Measurements from ENCODE around the gene GFY. TPM values are rescaled to one million over a fixed set of nuclear protein-coding genes. Genes with fewer than 3 reads are reported as not detected.

Gene GFY
- total and polyA plus RNA-seq, 10 of the 15 experiments (the other 5 are each of a cell fraction or from before 2014, with no cell fraction given), result 0.05 TPM; not detected in 9

DNA sequence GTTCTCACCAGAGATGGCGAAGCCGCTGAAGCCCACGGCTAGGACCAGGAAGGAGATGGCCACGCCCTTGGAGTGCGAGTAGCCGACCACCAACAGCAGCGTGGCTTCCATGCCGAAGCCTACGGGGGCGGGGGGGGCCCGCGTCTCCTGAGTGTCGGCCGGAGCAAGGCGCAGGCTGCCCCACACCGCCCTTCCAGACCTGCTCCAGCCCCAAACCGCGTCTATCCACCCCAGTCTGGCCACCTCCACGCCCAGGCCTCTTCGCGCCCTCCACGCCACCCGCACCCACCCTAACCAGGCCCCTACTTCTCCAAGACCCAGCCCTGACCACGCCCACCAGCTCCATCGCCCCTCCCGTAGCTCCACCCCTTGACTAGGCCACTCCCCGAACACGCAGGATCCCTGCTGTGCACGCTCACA lies 6.2 kb downstream of the GFY start:
- H3K79me2 ChIP-seq (ENCODE audit: control insufficient read depth, insufficient read depth, low read length), result no peaks in the 10 kb centered on the region
- no peak overlapping the region for H3K9ac ChIP-seq (ENCODE audit: control insufficient read depth, insufficient read depth, low read length)
- ChIA-PET CTCF (interaction anchor here (0.7 to 1.9 kb wide), 4 partner anchors 22 to 97 kb away, joined by 3 to 5 read pairs (median 4); no protein-coding TSS in a partner anchor), RAD21 (ENCODE audit: unreplicated experiment) (no interaction called here), SMC1A (ENCODE audit: uncharacterized antibody, unreplicated experiment) (interaction anchor here (1.2 kb wide), 1 partner anchor 14 kb away, joined by 3 read pairs; no protein-coding TSS in a partner anchor), POLR2A (no interaction called here)
- BruUV-seq (replicated peaks), result no TSS peak
- no peak overlapping the region for H2AFZ ChIP-seq (ENCODE audit: control insufficient read depth, low read depth, low read length)
- ATAC-seq, result 0 out of 3 replicates have a peak, but pooled peaks have one; percentile 31
- H3K27ac ChIP-seq (ENCODE audit: control insufficient read depth, insufficient read depth), result no peak overlapping the region
- in situ Hi-C loops (cut with MboI) (no loop called here), intact Hi-C loops (cut with micrococcal nuclease; ENCODE audit: unreplicated experiment) (no loop called here)
- DNase-seq (ENCODE audit: low read depth, low spot score), result no peak
- no peak overlapping the region for H3K4me2 ChIP-seq (ENCODE audit: control insufficient read depth, insufficient read depth)
- no peak for TF ChIP-seq RAD21 (IDR thresholded peaks at IDR 0.05; ENCODE audit: insufficient read depth, low read depth, low read length)
- no peaks in the 10 kb centered on the region; the same call in 1 of the 2 replicates for H3K4me1 ChIP-seq (ENCODE audit: control insufficient read depth, insufficient read depth, low read length)
- no peaks in the 10 kb centered on the region for H4K20me1 ChIP-seq (ENCODE audit: control insufficient read depth, insufficient read depth)
- H3K9me3 ChIP-seq (replicated peaks; ENCODE audit: control insufficient read depth, insufficient read depth, low read length), result no peaks in the 10 kb centered on the region
- WGBS (ENCODE audit: insufficient coverage, insufficient replicate concordance, low lambda C conversion rate, missing lambda C conversion rate), result 70% methylated on average over 28 of the region's 29 CpGs
- H3K36me3 ChIP-seq (ENCODE audit: control insufficient read depth in 2 of 2, insufficient read depth in 2 of 2, low read length in 1 of 2), result no peaks in the 10 kb centered on the region
- no peak overlapping the region for H3K4me3 ChIP-seq
- H3K27me3 ChIP-seq (replicated peaks in 1 of 2; ENCODE audit: control insufficient read depth in 2 of 2, insufficient read depth in 2 of 2, low read length in 1 of 2), result peaks cover 5 to 15% of the 10 kb centered on the region in 2 experiments
- no peak for FAIRE-seq

GRCh38 chr19:49432141-49433073 lies 7.2 kb downstream of the GFY start:
- Histone ChIP-seq H3K4me3 (no peak overlapping the region), H3K4me2 (ENCODE audit: control insufficient read depth, insufficient read depth) (no peak overlapping the region)
- TF ChIP-seq SMAD1 (IDR thresholded peaks at IDR 0.05; ENCODE audit: low read depth, partially characterized antibody) (no peak), CBFB (IDR thresholded peaks at IDR 0.05; ENCODE audit: low read depth) (no peak), ZNF384 (IDR thresholded peaks at IDR 0.05; ENCODE audit: borderline replicate concordance, low read depth, low read length) (no peak), NRF1 (conservative IDR thresholded peaks at IDR 0.05; ENCODE audit: low read depth, low read length) (no peak), EP300 (IDR thresholded peaks at IDR 0.05; ENCODE audit: borderline replicate concordance in 1 of 2, control insufficient read depth in 1 of 2, low read depth in 2 of 2, low read length in 2 of 2) (no peak), MTA2 (IDR thresholded peaks at IDR 0.05; ENCODE audit: low read depth) (no peak), CEBPZ (IDR thresholded peaks at IDR 0.05; ENCODE audit: low read depth, low read length) (no peak), BMI1 (IDR thresholded peaks at IDR 0.05; ENCODE audit: borderline replicate concordance) (no peak), MYB (IDR thresholded peaks at IDR 0.05; ENCODE audit: borderline replicate concordance, low read depth, low read length) (no peak), RAD21 (IDR thresholded peaks at IDR 0.05; ENCODE audit: insufficient read depth, low read depth, low read length) (no peak)
- TF ChIP-seq, protein P1, sequence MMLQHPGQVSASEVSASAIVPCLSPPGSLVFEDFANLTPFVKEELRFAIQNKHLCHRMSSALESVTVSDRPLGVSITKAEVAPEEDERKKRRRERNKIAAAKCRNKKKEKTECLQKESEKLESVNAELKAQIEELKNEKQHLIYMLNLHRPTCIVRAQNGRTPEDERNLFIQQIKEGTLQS (IDR thresholded peaks at IDR 0.05; ENCODE audit: borderline replicate concordance, extremely low read depth, low read depth, low read length), result no peak

More at GRCh38 chr19:49432141-49433073, 7.2 kb downstream of the GFY start:
- ATAC-seq (0 out of 3 replicates have a peak, but pooled peaks have one; percentile 27), DNase-seq (ENCODE audit: low read depth, low spot score) (no peak), FAIRE-seq (no peak)
- H3K36me3 ChIP-seq (ENCODE audit: control insufficient read depth in 2 of 2, insufficient read depth in 2 of 2, low read length in 1 of 2), result no peaks in the 10 kb centered on the region
- no peak overlapping the region for H2AFZ ChIP-seq (ENCODE audit: control insufficient read depth, low read depth, low read length)
- no peak overlapping the region for H3K9ac ChIP-seq (ENCODE audit: control insufficient read depth, insufficient read depth, low read length)
- in situ Hi-C loops (cut with MboI) (no loop called here), intact Hi-C loops (cut with micrococcal nuclease; ENCODE audit: unreplicated experiment) (no loop called here)
- H3K9me3 ChIP-seq (replicated peaks; ENCODE audit: control insufficient read depth, insufficient read depth, low read length), result no peaks in the 10 kb centered on the region
- peaks cover 7 to 14% of the 10 kb centered on the region in 2 experiments for H3K27me3 ChIP-seq (replicated peaks in 1 of 2; ENCODE audit: control insufficient read depth in 2 of 2, insufficient read depth in 2 of 2, low read length in 1 of 2)
- RAD21 ChIA-PET (ENCODE audit: unreplicated experiment), result no interaction called here
- H3K4me1 ChIP-seq (ENCODE audit: control insufficient read depth, insufficient read depth, low read length), result no peaks in the 10 kb centered on the region; the same call in 1 of the 2 replicates
- 12% methylated on average over 47 of the region's 63 CpGs for WGBS (ENCODE audit: insufficient coverage, insufficient replicate concordance, low lambda C conversion rate, missing lambda C conversion rate)
- no peak overlapping the region for H3K27ac ChIP-seq (ENCODE audit: control insufficient read depth, insufficient read depth)
- CTCF ChIA-PET, result interaction anchor here (0.9 to 1.9 kb wide), 3 partner anchors 30 to 98 kb away, joined by 3 to 5 read pairs (median 3); no protein-coding TSS in a partner anchor
- no peaks in the 10 kb centered on the region for H3K79me2 ChIP-seq (ENCODE audit: control insufficient read depth, insufficient read depth, low read length)
- SMC1A ChIA-PET (ENCODE audit: uncharacterized antibody, unreplicated experiment), result interaction anchor here (1.2 kb wide), 1 partner anchor 13 kb away, joined by 3 read pairs; no protein-coding TSS in a partner anchor
- no TSS peak for BruUV-seq (replicated peaks)
- H4K20me1 ChIP-seq (ENCODE audit: control insufficient read depth, insufficient read depth), result no peaks in the 10 kb centered on the region
- POLR2A ChIA-PET, result no interaction called here

All from GM12878 (cell line).